Keratinocyte (primary cell): ENCODE results near the gene HEG1.

Experiments used
- CTCF ChIP-seq, 3 experiments: IDR thresholded peaks in 1 of 3; conservative IDR thresholded peaks in 1 of 3; optimal IDR thresholded peaks in 1 of 3; 2 replicates in 2 of 3; 3 replicates in 1 of 3; pipeline versions ENCODE3 to v1.5.1; 2011; ENCODE audit warnings: low read length in 3 of 3, mild to moderate bottlenecking in 3 of 3, moderate library complexity in 2 of 3, control low read depth in 1 of 3, inconsistent platforms in 1 of 3; ENCODE audit not compliant: insufficient read depth in 2 of 3; ENCODE audit errors: extremely low read depth in 1 of 3
- EZH2 ChIP-seq: IDR thresholded peaks from one replicate; pipeline ENCODE4 v1.6.1; 2012; ENCODE audit warnings: inconsistent platforms, mild to moderate bottlenecking, low read length, moderate library complexity

GRCh38 chr3:125010393-125010792, 45.4 kb downstream of the HEG1 start:
- TF ChIP-seq CTCF (optimal IDR thresholded peaks at IDR 0.05 in 1 of 3, IDR thresholded peaks at IDR 0.05 in 1 of 3, conservative IDR thresholded peaks at IDR 0.05 in 1 of 3; ENCODE audit: extremely low read depth in 1 of 3, insufficient read depth in 2 of 3, low read length in 3 of 3): no peak
- no peak for TF ChIP-seq EZH2
